Smooth muscle cell (in vitro differentiated cells): ENCODE measurements around the gene SFI1. TPM values are rescaled to one million over a fixed set of nuclear protein-coding genes. Genes with fewer than 3 reads are reported as not detected.

ENCODE experiments used
- DNase-seq: peaks from one replicate; lab custom pipeline; 2025; ENCODE audit not compliant: unreplicated experiment; lab: John Stamatoyannopoulos, UW
- H2AFZ ChIP-seq: fragments of 200-600 bp; sonication (generic); 2 replicates; pipeline ENCODE4 v1.6.0; 2016; ENCODE audit warnings: antibody characterized with exemption, low read depth, mild to moderate bottlenecking
- H3F3A ChIP-seq: fragments of 200-600 bp; sonication (generic); 2 replicates; pipeline ENCODE4 v1.6.0; 2017; ENCODE audit warnings: antibody characterized with exemption, low read depth
- H3K27ac ChIP-seq: fragments of 200-600 bp; sonication (generic); 2 replicates; pipeline ENCODE4 v1.5.1; 2016; ENCODE audit warnings: low read depth, mild to moderate bottlenecking
- H3K27me3 ChIP-seq: fragments of 200-600 bp; sonication (generic); 2 replicates; pipeline ENCODE4 v1.6.1; 2016; ENCODE audit warnings: low read depth, mild to moderate bottlenecking
- H3K36me3 ChIP-seq: fragments of 200-600 bp; sonication (generic); 2 replicates; pipeline ENCODE4 v1.5.1; 2016; ENCODE audit warnings: low read depth
- H3K4me1 ChIP-seq: fragments of 200-600 bp; sonication (generic); 2 replicates; pipeline ENCODE4 v1.5.1; 2016; ENCODE audit warnings: low read depth
- H3K4me2 ChIP-seq: fragments of 200-600 bp; sonication (generic); 2 replicates; pipeline ENCODE4 v1.6.0; 2016; ENCODE audit warnings: mild to moderate bottlenecking
- H3K4me3 ChIP-seq: fragments of 200-600 bp; sonication (generic); 2 replicates; pipeline ENCODE4 v1.5.1; 2016; ENCODE audit warnings: mild to moderate bottlenecking
- H3K79me2 ChIP-seq: fragments of 200-600 bp; sonication (generic); 2 replicates; pipeline ENCODE4 v1.6.0; 2016; ENCODE audit warnings: low read depth, mild to moderate bottlenecking
- H3K9ac ChIP-seq: fragments of 200-600 bp; sonication (generic); 2 replicates; pipeline ENCODE4 v1.6.0; 2016; ENCODE audit warnings: low read depth
- H3K9me3 ChIP-seq: fragments of 200-600 bp; sonication (generic); replicated peaks from 2 replicates; pipeline ENCODE4 v1.5.1; 2016; ENCODE audit warnings: low read depth
- H4K20me1 ChIP-seq: fragments of 200-600 bp; sonication (generic); 2 replicates; pipeline ENCODE4 v1.6.0; 2016; ENCODE audit warnings: low read depth
- CTCF ChIP-seq: fragments of 200-600 bp; sonication (generic); IDR thresholded peaks from 2 replicates; pipeline ENCODE4 v1.5.1; 2017; ENCODE audit warnings: borderline replicate concordance, mild to moderate bottlenecking, antibody characterized with exemption; ENCODE audit not compliant: insufficient read depth, poor library complexity, severe bottlenecking
- WGBS: methylation state at CpG from one replicate; pipeline ENCODE4 v1.1.7; 2016; ENCODE audit warnings: low lambda C conversion rate; 5-methylcytosine and 5-hydroxymethylcytosine counted together
- polyA plus RNA-seq: library from polyadenylated mRNA; unstranded; fragments of >200 nt; fragmentation: Nextera tagmentation; extraction: Ambion mirVana; gene quantifications from 2 replicates; pipeline ENCODE4 v1.2.1, GENCODE V29; 2016
- total RNA-seq: library from RNA; depleted of rRNA; stranded (reverse); fragments of >200 nt; gene quantifications from 2 replicates; pipeline ENCODE4 v1.2.3, GENCODE V29; 2014

Gene SFI1
- total and polyA plus RNA-seq, 2 experiments from 2014 or later, result 8.7 to 26.9 TPM

GRCh38 chr22:31619611-31620300 is 123.4 kb downstream of the SFI1 start:
- Histone ChIP-seq H3K36me3 (no peaks in the 10 kb centered on the region), H2AFZ (no peak overlapping the region), H3K4me3 (no peak overlapping the region), H3K27ac (no peak overlapping the region), H3F3A (no peaks in the 10 kb centered on the region), H4K20me1 (peaks cover 36% of the 10 kb centered on the region), H3K9me3 (no peaks in the 10 kb centered on the region), H3K4me1 (no peaks in the 10 kb centered on the region), H3K4me2 (no peak overlapping the region), H3K27me3 (no peaks in the 10 kb centered on the region), H3K9ac (no peak overlapping the region), H3K79me2 (peaks cover 20% of the 10 kb centered on the region)
- TF ChIP-seq CTCF, result no peak
- WGBS, result 97% methylated on average over 14 of the region's 14 CpGs
- DNase-seq, result no peak

GRCh38 chr22:31620756-31621480 is 124.6 kb downstream of the SFI1 start:
- TF ChIP-seq CTCF, result no peak
- Histone ChIP-seq H3K4me2 (no peak overlapping the region), H3F3A (no peaks in the 10 kb centered on the region), H3K4me1 (peaks cover 9% of the 10 kb centered on the region), H4K20me1 (peaks cover 47% of the 10 kb centered on the region), H3K27ac (no peak overlapping the region), H3K4me3 (no peak overlapping the region), H3K9ac (no peak overlapping the region), H3K36me3 (no peaks in the 10 kb centered on the region), H3K9me3 (no peaks in the 10 kb centered on the region), H3K79me2 (peaks cover 29% of the 10 kb centered on the region), H2AFZ (no peak overlapping the region), H3K27me3 (no peaks in the 10 kb centered on the region)
- WGBS, result 96% methylated on average over 20 of the region's 20 CpGs
- DNase-seq, result no peak

DNA sequence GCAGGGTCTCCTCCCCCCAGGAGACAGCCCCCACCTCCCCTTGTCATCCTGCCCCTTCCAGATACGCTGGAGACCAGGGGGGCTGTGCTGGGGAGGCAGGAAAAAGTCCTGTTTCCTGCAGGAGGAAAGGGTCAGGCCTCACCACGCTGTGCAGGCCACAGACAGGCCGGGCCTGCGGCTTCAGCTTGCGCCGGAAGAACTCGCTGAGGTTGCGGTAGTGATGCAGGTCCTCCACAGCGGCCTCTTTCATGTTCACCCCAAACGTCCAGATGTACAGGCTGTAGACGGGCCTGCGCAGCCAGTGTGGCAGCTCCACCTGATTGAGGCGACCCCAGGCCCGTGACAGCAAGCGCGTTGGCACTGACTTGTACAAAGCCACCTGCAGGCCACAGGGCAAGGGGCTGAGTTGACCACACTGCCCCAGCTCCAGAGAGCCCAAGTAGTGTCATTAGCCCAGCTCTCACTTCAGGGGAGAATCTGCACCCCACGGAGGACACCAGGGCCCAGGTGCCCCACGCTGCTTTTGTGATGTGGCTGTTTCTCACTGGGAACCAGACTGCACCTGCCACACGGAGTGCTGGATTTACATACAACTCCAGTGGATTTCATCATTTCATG is 125.3 kb downstream of the SFI1 start:
- peaks cover 14% of the 10 kb centered on the region for H3K4me1 ChIP-seq
- no peaks in the 10 kb centered on the region for H3K36me3 ChIP-seq
- H2AFZ ChIP-seq, result no peak overlapping the region
- DNase-seq, result no peak
- no peak overlapping the region for H3K27ac ChIP-seq
- peaks cover 54% of the 10 kb centered on the region for H4K20me1 ChIP-seq
- no peaks in the 10 kb centered on the region for H3K9me3 ChIP-seq
- no peak overlapping the region for H3K9ac ChIP-seq
- peaks cover 36% of the 10 kb centered on the region for H3K79me2 ChIP-seq
- H3K27me3 ChIP-seq, result no peaks in the 10 kb centered on the region
- H3K4me3 ChIP-seq, result no peak overlapping the region
- no peaks in the 10 kb centered on the region for H3F3A ChIP-seq
- 98% methylated on average over 15 of the region's 19 CpGs for WGBS
- no peak overlapping the region for H3K4me2 ChIP-seq
- TF ChIP-seq CTCF, result no peak
